Airway epithelial cell (primary cell): Measurements from ENCODE around the gene OR9Q2. TPM values are rescaled to one million over a fixed set of nuclear protein-coding genes. Genes with fewer than 3 reads are reported as not detected.

ENCODE experiments used
- total RNA-seq: library from RNA; depleted of rRNA; stranded (reverse); fragments of >200 nt; gene quantifications from 2 replicates; pipeline ENCODE4 v1.2.3, GENCODE V29; 2015

OR9Q2 gene, protein sequence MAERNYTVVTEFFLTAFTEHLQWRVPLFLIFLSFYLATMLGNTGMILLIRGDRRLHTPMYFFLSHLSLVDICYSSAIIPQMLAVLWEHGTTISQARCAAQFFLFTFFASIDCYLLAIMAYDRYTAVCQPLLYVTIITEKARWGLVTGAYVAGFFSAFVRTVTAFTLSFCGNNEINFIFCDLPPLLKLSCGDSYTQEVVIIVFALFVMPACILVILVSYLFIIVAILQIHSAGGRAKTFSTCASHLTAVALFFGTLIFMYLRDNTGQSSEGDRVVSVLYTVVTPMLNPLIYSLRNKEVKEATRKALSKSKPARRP
- total RNA-seq: not detected in 2 replicates

DNA sequence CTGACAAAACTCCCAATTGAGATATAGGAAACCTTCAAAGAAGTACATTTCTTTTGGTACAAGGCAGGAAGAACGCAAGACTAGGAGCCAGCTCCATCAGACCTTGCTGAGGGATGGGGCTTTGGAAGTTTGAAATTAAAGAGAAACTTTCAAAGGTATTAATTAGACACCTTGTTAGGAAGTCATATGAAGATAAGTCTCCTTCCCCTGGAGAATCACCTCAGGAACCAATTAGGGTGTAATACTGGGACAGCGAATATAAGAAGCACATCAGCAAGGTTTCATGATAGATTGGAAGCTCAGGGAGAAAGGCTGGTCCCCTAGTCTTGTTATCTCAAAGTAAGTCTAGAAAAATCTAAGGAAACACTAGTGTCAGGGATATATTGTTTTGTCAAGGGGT is at the start of gene OR9Q2:
TSS of gene OR9Q2 (plus strand) at position 301 of the 400 bp plus-strand sequence. CDS start 1,421 bp downstream, outside the sequence.

DNA sequence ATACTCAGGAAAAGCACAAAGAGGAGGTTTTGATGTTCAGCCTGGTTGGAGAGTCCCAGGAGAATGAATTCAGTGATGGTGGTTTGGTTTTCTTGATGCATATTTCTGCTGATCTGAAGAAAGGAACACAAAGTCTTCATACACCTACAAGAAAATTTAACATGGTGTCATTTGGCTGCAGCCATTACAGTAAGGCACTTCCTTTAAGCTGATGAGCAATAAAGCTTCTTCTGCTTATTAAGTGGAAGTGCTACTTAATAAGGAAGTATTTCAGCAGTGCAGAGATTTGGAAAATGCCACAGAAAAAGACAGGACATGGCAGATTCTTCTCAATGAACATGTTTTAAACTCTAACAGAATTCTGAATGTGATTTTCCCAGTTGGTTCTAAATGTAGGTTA is 15.2 kb downstream of the OR9Q2 start, which contains the start of gene OR1S2:
TSS of gene OR1S2 (minus strand) at position 101 of the 400 bp plus-strand sequence. CDS start at position 101, 0 bp downstream.

DNA sequence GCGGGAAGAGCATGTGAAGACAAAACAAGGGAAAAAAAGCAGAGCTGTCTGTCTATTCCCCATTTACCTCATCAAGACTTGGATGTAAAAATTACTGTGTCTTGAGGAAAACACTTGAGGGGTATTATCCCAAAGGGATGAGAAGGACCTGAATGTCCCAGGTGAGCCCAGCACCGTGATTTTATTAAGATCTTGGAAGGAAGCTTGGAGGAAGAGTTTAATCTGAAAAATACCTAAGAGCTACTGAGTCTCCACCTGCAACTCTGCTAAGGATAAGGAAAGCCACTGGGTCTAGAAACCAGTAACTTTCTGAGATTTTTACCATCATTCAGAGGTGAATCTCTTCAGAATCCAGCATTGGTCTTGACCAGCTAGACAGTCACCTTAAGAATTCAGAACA is 23.6 kb downstream of the OR9Q2 start, which contains the start of gene OR1S1:
TSS of gene OR1S1 (plus strand) at position 301 of the 400 bp plus-strand sequence.

Other genes with a start within 250 kb of the OR9Q2 start
- gene OR9Q1, start 165.2 kb upstream of the OR9Q2 start, total RNA-seq: not detected in 2 replicates
- gene OR6Q1, start 158.1 kb upstream of the OR9Q2 start, total RNA-seq: not detected in 2 replicates
- gene OR9I1, start 63.5 kb upstream of the OR9Q2 start, total RNA-seq: not detected in 2 replicates
- not detected in 2 replicates for gene OR1S2, start 15.1 kb downstream of the OR9Q2 start, total RNA-seq
- not detected in 2 replicates for gene OR1S1, start 23.6 kb downstream of the OR9Q2 start, total RNA-seq
- gene OR10Q1, start 39.8 kb downstream of the OR9Q2 start, total RNA-seq: not detected in 2 replicates
- not detected in 2 replicates for gene OR10W1, start 79.2 kb downstream of the OR9Q2 start, total RNA-seq
- not detected in 2 replicates for gene OR5B17, start 170.0 kb downstream of the OR9Q2 start, total RNA-seq
- not detected in 2 replicates for gene OR5B3, start 217.8 kb downstream of the OR9Q2 start, total RNA-seq
- gene OR5B2, start 239.1 kb downstream of the OR9Q2 start, total RNA-seq: not detected in 2 replicates